Neural crest cell (in vitro differentiated cells): ENCODE results near the gene SORCS2. TPM values are rescaled to one million over a fixed set of nuclear protein-coding genes. Genes with fewer than 3 reads are reported as not detected.

ENCODE experiments used
- DNase-seq: peaks from one replicate; pipeline ENCODE4 v3.0.0; 2021; ENCODE audit warnings: low read depth, mixed read lengths, low spot score
- H3K27ac Mint-ChIP-seq: one replicate; pipeline ENCODE4 v1.8.0; 2021; ENCODE audit warnings: mild to moderate bottlenecking, mixed read lengths; ENCODE audit not compliant: unreplicated experiment
- H3K27me3 Mint-ChIP-seq: 2 replicates; pipeline ENCODE4 v1.8.0; 2021; ENCODE audit warnings: low read depth, mild to moderate bottlenecking, mixed read lengths
- H3K36me3 Mint-ChIP-seq: 2 replicates; pipeline ENCODE4 v1.8.0; 2021; ENCODE audit warnings: low read depth, mild to moderate bottlenecking, mixed read lengths
- H3K4me1 Mint-ChIP-seq: 2 replicates; pipeline ENCODE4 v1.8.0; 2021; ENCODE audit warnings: mixed read lengths
- H3K4me3 Mint-ChIP-seq: one replicate; pipeline ENCODE4 v1.8.0; 2021; ENCODE audit warnings: mild to moderate bottlenecking, mixed read lengths
- H3K9me3 Mint-ChIP-seq: 2 replicates; pipeline ENCODE4 v1.8.0; 2021; ENCODE audit warnings: mixed read lengths
- CTCF ChIP-seq: fragments of 200-600 bp; sonication (generic); conservative IDR thresholded peaks from 2 replicates; pipeline ENCODE4 v1.5.0; 2021; ENCODE audit warnings: antibody characterized with exemption, mild to moderate bottlenecking
- total RNA-seq: library from RNA; stranded (reverse); gene quantifications from 2 replicates; pipeline ENCODE4 v1.2.1, GENCODE V29; 2021

SORCS2 gene
- total RNA-seq, 1 donor from 2014 or later: 1.1 TPM

GRCh38 chr4:7361280-7361895 lies 169.1 kb downstream of the SORCS2 start:
- H3K27me3 Mint-ChIP-seq: peaks cover 5% of the 10 kb centered on the region
- no peak overlapping the region for H3K4me3 Mint-ChIP-seq
- no peaks in the 10 kb centered on the region for H3K4me1 Mint-ChIP-seq
- no peak for DNase-seq
- no peaks in the 10 kb centered on the region for H3K36me3 Mint-ChIP-seq
- TF ChIP-seq CTCF: no peak
- peaks cover 3% of the 10 kb centered on the region for H3K9me3 Mint-ChIP-seq
- no peak overlapping the region for H3K27ac Mint-ChIP-seq

GRCh38 chr4:7362341-7362740 lies 170.0 kb downstream of the SORCS2 start:
- no peaks in the 10 kb centered on the region for H3K36me3 Mint-ChIP-seq
- H3K4me3 Mint-ChIP-seq: no peak overlapping the region
- peaks cover 3% of the 10 kb centered on the region for H3K9me3 Mint-ChIP-seq
- peaks cover 4% of the 10 kb centered on the region for H3K4me1 Mint-ChIP-seq
- no peak for TF ChIP-seq CTCF
- no peak for DNase-seq
- peaks cover 5% of the 10 kb centered on the region for H3K27me3 Mint-ChIP-seq
- H3K27ac Mint-ChIP-seq: no peak overlapping the region

GRCh38 chr4:7362862-7363430 lies 170.6 kb downstream of the SORCS2 start:
- H3K4me3 Mint-ChIP-seq: no peak overlapping the region
- DNase-seq: no peak

GRCh38 chr4:7364979-7365378 lies 172.6 kb downstream of the SORCS2 start:
- H3K9me3 Mint-ChIP-seq: peaks cover 3% of the 10 kb centered on the region
- H3K27me3 Mint-ChIP-seq: peaks cover 5% of the 10 kb centered on the region
- DNase-seq: no peak
- H3K4me3 Mint-ChIP-seq: no peak overlapping the region
- H3K27ac Mint-ChIP-seq: no peak overlapping the region
- peaks cover 4% of the 10 kb centered on the region for H3K4me1 Mint-ChIP-seq
- no peak for TF ChIP-seq CTCF
- H3K36me3 Mint-ChIP-seq: no peaks in the 10 kb centered on the region

More at GRCh38 chr4:7362862-7363430, 170.6 kb downstream of the SORCS2 start:
- peaks cover 5% of the 10 kb centered on the region for H3K27me3 Mint-ChIP-seq
- peaks cover 3% of the 10 kb centered on the region for H3K9me3 Mint-ChIP-seq
- no peak overlapping the region for H3K27ac Mint-ChIP-seq
- peaks cover 4% of the 10 kb centered on the region for H3K4me1 Mint-ChIP-seq
- no peaks in the 10 kb centered on the region for H3K36me3 Mint-ChIP-seq
- no peak for TF ChIP-seq CTCF

- Mint-ChIP-seq H3K27ac (no peak overlapping the region), H3K4me1 (peaks cover 4% of the 10 kb centered on the region), H3K36me3 (no peaks in the 10 kb centered on the region), H3K9me3 (peaks cover 3% of the 10 kb centered on the region), H3K4me3 (no peak overlapping the region), H3K27me3 (peaks cover 5% of the 10 kb centered on the region)
- DNase-seq: no peak
- TF ChIP-seq CTCF: no peak
These were observed 173.3 kb downstream of the SORCS2 start for GRCh38 chr4:7365462-7366179.
